OCI-M2 (cell line): ENCODE results near the gene PRKCH.
"Not testable (repeated sequence)": the region's sequence is repeated elsewhere in the genome, so short reads cannot be mapped to it uniquely, and the experiment has no call there.

ENCODE experiments used
- DNase-seq: peaks from one replicate; lab custom pipeline; 2025; ENCODE audit not compliant: unreplicated experiment; lab: John Stamatoyannopoulos, UW

Gene PRKCH

DNA sequence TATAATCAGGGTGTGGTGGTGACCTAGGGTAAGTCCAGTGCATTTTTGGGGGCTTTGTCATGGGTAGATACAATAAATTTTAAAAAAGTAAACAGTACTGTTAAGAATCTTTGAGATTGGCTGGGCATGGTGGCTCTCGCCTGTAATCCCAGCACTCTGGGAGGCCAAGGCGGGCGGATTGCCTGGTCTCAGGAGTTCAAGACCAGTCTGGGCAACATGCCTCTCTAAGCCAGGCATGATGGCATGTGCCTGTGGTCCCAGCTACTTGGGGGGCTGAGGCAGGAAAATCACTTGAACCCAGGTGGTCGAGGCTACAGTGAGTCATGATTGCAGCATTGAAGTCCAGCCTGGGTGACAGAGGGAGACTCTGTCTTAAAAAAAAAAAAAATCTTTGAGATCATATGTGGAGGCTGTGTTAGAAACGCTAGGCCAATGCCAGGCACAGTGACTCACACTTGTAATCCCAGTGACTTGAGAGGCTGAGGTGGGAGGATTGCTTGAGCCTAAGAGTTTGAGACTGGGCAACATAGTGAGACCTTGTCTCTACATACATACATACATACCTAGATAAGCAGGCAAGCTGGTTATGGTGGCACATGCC lies 67.7 kb downstream of the PRKCH start:
- no peak for DNase-seq

- no peak for DNase-seq
Measured at GRCh38 chr14:61391119-61391518, 69.7 kb downstream of the PRKCH start.

DNA sequence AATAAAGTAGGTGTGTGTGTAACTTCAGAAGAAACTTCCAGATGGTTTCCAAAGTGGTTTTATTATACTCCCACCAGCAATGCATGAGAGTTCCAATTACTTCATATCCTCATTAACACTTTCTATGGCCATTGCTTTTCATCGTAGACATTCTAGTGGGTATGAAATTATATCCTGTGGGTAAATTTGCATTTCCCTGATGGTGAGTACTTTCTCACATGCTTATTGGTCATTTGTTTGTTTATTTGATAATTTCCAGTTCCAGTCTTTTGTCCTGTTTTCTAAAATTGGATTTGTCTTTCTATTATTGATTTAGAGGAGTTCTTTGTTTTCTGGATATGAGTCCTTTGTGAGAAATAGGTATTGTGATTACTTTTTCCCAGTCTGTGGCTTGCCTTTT lies 70.9 kb downstream of the PRKCH start:
- DNase-seq, result no peak

DNA sequence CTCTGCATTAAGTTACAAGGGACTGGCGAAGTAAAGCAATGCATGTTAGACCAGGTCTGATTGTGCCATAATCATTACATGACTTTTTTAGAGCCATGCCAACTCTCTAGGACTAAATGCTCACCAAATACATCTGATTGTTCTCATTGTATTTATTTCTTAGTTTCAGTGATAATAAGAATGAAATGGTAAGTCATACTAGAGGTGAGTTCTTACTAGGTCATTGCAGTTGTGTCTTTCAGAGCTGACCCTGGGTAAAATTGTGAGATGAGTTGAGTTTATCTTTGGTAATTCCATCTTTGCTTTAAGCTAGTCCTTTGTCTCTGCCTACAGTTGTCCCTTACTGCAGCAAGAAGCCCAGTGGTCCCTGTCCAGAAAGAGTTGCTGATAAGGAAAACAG lies 73.2 kb downstream of the PRKCH start:
- no peak for DNase-seq

- DNase-seq, result no peak
Measured at GRCh38 chr14:61395115-61395725, 73.8 kb downstream of the PRKCH start.

- no peak for DNase-seq
Measured at GRCh38 chr14:61396279-61396678, 74.9 kb downstream of the PRKCH start.

GRCh38 chr14:61396694-61397093 lies 75.3 kb downstream of the PRKCH start:
- DNase-seq, result no peak

DNA sequence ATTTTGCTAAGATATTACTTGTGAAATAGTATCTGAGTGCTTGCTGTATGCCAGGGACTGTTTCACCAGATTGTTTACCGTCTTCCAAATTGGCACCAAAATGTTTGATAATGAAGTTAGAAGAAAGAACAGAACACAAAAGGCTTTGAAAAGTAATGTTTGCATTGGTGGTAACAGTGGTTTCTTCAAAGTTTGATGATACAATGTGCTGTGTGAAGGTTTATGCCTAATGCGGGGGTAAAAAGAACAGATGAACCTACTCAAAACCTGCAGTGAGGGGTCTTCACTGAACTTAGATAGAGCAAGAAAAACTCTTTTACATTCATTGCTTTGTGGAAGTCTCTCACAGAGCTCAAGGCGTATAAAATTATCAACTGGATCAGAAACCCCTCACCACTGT lies 76.2 kb downstream of the PRKCH start:
- DNase-seq, result no peak

DNA sequence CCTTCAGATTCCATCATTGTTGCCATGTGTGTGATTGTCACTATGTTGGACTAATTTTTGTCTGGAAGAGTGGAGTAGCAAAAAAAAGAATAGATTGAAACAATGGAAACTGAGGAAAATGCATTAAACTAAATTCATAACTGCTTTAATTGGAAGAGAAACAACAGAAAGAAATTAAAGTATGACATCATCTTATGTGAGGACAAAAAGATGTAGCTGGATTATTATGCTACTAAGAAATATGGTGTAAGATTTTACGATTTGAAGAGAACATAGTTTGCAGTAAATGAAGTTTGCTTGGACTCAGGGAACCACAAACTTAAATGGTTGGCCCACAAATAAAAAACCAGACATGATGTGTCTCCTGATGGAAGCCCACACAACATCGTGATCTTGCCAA lies 76.8 kb downstream of the PRKCH start:
- no peak for DNase-seq

DNA sequence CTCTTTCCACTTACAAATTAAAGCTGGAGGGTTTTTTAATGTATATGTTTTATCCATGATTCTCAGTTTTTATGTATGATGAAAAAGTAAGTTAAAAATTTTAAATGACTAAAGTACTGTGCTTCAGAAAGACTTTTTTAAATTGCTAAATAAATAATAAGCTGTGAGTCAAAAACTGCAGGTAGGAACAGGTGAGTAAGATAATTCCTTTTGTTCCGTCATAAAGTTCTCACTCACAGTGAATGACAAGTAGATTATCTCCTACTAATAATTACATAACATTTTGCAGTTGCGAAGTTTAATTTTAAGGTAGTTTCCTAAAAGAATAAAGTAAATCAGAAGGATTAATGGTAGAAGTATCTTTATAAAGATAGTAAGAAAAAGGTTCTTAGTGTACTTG lies 78.0 kb downstream of the PRKCH start:
- DNase-seq, result no peak

- no peak for DNase-seq
Measured at GRCh38 chr14:61401461-61401860, 80.1 kb downstream of the PRKCH start.

- no peak for DNase-seq
Measured at GRCh38 chr14:61403411-61403810, 82.0 kb downstream of the PRKCH start.

DNA sequence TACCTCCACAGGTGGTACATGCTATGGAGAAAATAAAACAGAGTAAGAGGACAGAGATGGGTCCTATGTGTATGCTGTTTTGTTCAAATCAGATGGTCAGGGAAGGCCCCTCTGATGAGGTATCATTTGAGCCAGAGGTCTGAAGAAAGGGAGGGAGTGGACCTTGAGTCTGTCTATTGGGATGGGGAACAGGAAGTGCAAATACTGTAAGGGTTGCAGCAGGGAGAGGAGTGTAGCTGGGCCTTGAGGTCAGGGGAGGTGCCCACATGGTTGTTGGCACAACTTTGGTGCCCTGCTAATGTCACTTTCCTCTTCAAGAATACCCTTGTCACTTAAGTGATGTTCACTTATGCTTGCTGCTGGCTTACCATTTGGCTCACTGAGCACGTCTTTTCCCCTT lies 83.3 kb downstream of the PRKCH start:
- no peak for DNase-seq

- no peak for DNase-seq
Measured at GRCh38 chr14:61406198-61406597, 84.8 kb downstream of the PRKCH start.

- DNase-seq, result no peak
Measured at GRCh38 chr14:61406675-61407074, 85.3 kb downstream of the PRKCH start.

- DNase-seq, result no peak
Measured at GRCh38 chr14:61408498-61408897, 87.1 kb downstream of the PRKCH start.

DNA sequence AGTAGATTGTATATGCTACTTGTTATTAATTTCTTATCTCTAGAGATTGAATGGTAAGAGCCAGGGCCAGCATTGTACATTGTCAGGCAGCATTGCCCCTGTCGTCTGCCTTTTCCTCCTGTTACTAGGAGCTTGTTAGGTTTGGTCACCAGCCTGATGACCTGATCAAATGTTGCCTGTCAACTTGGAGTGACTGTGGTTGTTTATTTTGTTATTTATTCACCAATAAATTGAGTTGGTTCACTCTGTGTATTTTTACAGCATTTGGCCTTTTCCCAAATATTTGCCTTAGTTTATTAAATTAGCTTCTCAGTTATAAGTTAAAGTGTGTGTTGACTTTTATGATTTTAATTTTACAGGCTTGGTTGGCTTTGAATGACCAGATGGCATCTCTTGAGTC lies 88.4 kb downstream of the PRKCH start:
- no peak for DNase-seq

GRCh38 chr14:61415934-61416333 lies 94.6 kb downstream of the PRKCH start:
- not testable (repeated sequence) for DNase-seq

DNA sequence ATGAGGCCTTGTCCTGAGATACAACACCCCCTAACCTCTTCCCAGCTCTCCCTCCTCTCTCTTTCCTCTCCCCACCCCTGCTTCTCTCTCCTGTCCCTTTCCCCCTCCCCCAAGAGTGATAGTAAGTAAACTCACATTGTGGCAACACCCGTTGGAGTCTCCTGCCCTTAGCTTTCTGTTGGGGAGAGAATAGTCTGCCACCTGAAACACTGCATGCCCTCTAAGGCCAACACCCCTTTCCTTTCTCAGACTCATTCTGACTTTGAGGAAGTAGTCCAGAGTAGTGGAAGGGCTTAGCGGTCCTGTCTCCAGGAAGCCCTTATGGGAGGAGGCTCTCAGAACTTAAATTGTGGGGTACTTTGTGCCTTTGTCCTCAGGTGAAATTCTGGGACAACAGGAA lies 95.2 kb downstream of the PRKCH start:
- no peak for DNase-seq

- DNase-seq, result no peak
Measured at GRCh38 chr14:61417141-61417540, 95.8 kb downstream of the PRKCH start.

DNA sequence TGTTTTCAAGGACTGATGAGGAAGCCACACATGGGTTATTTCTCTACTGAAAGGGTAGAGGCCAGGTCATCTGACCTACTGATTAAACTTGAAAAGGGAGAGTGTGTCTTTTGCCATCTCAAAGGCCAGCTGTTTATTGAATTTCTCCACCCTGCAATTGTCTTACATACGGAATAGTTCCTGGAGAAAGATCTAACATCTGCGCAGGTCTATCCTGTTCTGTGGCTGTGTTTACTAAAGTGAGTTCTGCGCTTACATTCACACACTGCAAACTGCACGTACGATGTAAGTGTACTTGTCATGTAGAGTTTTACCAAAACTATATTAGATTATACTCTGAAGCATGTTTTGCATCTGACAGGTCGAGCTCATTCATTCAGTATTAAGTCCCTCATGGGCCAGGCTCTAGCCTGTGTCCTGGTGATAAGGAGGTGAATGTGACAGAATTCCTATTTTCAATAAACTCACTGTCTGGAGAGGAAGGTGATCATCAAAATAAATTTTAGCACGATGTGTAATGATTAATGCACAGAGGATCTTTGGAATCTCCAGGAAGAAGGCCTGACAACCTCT lies 96.6 kb downstream of the PRKCH start:
- DNase-seq, result no peak

- no peak for DNase-seq
Measured at GRCh38 chr14:61418746-61419145, 97.4 kb downstream of the PRKCH start.

DNA sequence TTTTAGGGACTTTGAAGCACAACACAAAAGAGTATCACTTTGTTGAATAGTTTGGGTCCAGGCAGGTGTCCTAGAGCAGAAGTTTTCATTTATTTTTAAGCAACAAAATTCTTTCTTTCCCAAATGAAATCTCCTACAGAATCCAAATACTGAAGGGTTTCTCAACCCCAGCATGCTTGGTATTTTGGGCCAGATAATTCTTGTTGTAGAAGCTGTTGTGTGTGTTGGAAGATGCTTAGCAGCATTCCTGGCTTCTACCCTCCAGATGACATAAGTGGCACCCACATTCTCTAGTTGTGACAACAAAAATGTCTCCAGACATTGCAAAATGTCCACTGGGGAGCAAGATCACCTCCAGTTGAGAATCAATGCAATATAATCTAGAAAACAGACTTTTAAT lies 97.8 kb downstream of the PRKCH start:
- no peak for DNase-seq
